HG03457 (cell line): ENCODE measurements around the gene TANGO2.

ENCODE experiments used
- ATAC-seq: cut with Tn5 transposase; IDR thresholded peaks from one replicate; pipeline ENCODE4 v1.9.1; 2021; ENCODE audit warnings: moderate number of reproducible peaks; ENCODE audit not compliant: unreplicated experiment

The TANGO2 gene

DNA sequence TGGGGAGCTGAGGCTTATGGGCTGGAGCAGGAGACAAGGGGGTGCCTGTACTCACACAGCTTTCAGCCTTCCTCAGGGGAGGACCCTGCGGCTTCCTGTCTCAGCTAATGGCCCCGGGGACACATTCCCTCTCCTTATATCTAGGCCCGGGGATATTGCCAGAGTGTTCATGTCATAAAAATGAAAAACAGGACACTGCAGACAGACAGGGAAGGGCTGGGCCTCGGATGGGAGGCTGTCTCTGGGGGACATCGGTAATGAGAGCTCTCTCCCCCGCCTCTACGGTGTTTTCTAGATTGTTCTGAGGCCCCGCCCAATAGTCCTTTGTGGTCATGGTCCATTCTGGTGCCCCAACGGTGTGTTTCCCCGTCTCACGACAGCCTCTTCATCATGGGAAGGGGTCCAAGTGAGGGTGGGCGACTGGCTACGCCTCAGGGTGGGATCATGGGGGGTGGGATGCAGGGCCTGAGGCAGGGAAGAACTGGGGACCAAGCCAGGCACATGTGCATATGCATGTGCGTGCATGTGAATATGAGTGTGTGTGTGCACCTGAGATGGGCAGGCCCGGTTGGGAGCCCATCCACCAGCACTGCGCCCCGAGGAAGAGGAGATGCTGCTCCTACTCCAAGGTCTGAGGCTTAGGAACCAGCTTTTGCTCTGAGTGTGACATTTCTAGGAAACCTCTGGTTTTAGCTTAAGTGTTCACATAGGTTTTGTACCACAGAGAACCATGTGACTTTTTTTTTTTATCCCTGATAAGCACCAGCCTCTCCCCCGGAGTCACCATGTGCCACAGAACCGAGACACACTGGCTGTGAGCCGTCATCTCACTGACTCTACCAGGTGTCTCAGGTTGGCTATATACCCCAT, 9.6 kb upstream of the TANGO2 start:
- no peak for ATAC-seq

GRCh38 chr22:20011993-20012740, 8.7 kb upstream of the TANGO2 start:
- ATAC-seq, result no peak

DNA sequence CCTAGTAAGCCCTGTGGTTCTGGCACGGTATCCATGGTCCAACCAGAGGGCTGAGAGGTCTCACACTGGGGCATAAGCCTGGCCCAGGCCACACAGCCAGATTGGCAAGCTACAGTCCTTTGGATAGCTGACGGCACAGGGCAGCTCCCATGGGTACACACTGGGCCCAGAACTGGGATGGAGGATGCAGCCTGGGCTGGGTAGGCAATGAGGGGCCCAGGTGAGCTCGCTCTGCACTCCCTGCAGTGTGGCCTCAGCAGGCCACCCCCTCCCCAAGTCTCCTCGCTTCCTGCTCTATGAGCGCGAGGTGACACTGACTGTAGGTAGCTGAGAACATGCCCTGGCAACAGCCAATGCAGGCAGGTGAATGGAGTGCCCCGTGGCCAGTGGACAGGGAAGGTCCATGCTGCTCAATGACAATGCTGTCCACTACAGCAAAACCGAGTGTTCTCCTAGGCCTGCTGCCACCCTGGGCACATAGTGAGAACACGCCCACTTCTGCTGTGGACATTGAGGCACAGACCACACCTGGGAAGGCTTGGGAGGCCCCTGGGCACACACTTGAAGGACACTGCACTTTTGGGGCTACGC, 8.1 kb upstream of the TANGO2 start:
- ATAC-seq, result no peak

DNA sequence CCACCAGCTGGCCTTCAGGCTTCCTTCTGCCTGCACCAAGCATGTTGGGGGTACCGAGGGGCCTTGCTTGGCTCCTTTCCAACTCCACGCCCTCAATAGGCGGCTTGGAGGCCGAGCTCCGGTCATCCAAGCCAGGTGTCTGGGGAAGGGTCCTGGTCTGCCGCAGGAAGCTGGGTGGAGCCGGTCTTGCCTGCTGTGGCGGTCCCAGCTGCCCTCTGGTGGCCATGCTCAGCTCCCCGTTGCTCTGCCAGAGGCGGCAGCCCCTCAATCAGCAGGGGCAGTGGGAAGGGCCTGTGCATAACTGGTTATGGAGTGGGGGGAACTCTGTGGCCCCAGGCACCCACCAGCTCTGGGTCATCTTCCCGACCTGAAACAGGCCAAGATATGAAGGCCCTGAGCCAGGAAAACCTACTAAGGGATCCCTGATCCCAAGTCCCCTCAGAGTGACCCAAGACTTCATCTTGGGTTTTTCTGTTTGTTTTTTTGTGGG, 7.5 kb upstream of the TANGO2 start:
- no peak for ATAC-seq

GRCh38 chr22:20014526-20015186, 6.3 kb upstream of the TANGO2 start:
- no peak for ATAC-seq

GRCh38 chr22:20015187-20015625, 5.7 kb upstream of the TANGO2 start:
- ATAC-seq, result no peak

DNA sequence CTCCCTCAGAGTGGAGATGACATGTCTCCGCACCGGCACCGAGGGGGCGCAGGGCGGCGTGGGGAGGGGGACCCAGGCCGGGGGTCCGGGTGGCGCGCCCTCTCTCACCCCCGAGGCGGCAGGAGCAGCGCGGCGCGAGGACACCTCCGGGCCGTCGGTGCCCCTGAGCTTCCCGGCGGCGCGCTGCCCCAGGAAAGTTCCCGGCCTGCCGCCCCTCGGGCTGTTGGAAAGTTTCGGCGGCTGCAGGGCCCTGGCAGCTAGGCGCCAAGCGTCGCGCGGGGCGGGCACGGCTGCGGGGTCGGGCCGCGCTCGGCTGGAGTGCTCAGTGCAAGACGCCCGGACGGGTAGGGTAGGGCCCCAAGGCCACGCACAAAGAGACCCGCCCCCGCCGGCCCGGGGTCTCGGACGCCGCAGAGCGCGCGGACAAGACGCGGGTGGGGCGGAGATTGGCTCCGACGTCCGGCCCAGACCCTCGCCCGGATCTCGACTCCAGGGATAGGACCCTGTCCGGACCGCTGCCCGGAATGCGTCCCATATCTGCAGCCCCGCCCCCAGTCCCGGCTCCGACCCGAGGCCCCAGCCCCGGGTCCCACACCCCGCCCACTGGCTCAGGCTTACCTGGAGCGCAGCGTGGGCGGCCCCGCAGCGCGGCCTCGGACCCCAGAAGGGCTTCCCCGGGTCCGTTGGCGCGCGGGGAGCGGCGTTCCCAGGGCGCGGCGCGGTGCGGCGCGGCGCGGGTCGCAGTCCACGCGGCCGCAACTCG, 4.8 kb upstream of the TANGO2 start:
- no peak for ATAC-seq

- no peak for ATAC-seq
Measured at GRCh38 chr22:20016734-20017621, 3.9 kb upstream of the TANGO2 start, which contains the start of gene ARVCF. TSS of gene ARVCF (minus strand) at chr22:20016823. CDS start at chr22:19990794, 26,029 bp downstream.

DNA sequence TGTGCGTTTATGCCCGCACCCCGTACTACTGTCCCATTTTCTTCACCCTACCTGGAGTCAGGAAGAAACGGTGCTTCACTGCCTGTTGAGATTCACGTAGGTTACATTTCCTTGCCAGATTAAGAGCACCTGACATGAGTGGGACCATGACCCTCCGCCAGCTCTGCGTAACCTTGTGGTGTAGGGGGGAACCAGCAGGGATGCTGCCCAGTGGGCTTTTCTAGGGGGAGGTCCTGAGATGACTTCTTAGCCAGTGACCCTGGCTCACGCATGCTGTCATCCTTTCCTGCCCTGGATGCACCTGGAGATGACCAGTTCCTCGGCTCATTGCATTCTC, 3.3 kb upstream of the TANGO2 start:
- no peak for ATAC-seq

- ATAC-seq, result no peak
Measured at GRCh38 chr22:20018001-20018400, 2.9 kb upstream of the TANGO2 start.

- ATAC-seq, result no peak
Measured at GRCh38 chr22:20019661-20020532, 1.0 kb upstream of the TANGO2 start.

- ATAC-seq, result no peak
Measured at GRCh38 chr22:20021196-20022181, 579 bp downstream of the TANGO2 start.

- ATAC-seq, result no peak
Measured at GRCh38 chr22:20022231-20022977, 1.5 kb downstream of the TANGO2 start.

DNA sequence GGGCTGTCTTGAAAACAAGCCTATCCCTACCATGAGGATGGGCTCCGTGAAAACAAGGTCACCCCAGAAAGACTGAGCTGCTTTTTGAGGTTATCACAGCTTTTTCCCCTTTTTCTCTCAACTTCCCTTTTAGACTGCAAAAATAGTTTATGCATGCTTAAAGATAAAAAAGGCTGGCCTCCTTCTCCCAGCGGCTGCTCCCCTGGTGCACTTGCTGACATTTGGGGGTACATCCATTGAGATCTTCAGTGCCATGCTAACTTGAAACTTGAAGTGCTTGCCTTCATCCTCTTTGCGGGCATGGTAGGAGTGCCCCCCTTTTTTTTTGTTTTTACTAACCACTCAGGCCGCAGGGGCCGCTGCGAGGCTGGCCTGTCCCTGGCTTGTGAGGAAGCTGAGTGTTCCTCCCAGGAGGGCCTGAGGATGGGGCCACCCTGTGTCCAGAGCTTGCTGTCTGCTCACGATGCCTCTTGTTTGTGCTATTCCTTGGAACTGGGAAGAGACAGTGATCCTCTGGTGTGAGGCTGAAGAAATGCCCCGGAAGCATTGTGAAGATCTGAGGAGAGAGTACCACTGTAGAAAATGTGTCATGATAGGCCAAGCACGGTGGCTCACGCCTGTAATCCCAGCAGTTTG, 2.2 kb downstream of the TANGO2 start:
- ATAC-seq, result no peak

GRCh38 chr22:20024225-20024624, 3.3 kb downstream of the TANGO2 start:
- ATAC-seq, result no peak
